ENCODE results near the gene TCF20.

TCF20 gene

DNA sequence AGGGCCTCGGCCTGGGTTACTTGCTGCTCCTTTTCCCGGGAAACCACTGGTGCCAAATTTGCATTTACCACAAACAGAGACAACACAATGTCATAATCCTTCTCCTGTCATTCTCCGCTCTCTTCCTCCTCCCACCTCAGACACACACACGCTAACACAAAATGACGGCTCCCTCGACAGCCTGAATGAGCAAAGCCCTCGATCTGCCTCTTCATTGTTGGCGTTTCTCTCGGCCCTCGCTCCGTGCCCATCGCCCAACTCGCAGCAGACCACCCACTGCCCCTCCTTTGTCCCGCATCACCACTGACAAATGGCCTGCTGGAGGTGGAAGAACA is 12.5 kb upstream of the TCF20 start:
- Histone ChIP-seq H3K27ac (no peak overlapping the region), H3K9me3 (ENCODE audit: severe bottlenecking) (no peaks in the 10 kb centered on the region), H3K36me3 (peaks cover under 1% of the 10 kb centered on the region), H3K27me3 (ENCODE audit: insufficient read depth, low read depth, severe bottlenecking) (no peaks in the 10 kb centered on the region), H3K4me3 (ENCODE audit: low read depth, low read length) (no peak overlapping the region)
- TF ChIP-seq, protein P1, sequence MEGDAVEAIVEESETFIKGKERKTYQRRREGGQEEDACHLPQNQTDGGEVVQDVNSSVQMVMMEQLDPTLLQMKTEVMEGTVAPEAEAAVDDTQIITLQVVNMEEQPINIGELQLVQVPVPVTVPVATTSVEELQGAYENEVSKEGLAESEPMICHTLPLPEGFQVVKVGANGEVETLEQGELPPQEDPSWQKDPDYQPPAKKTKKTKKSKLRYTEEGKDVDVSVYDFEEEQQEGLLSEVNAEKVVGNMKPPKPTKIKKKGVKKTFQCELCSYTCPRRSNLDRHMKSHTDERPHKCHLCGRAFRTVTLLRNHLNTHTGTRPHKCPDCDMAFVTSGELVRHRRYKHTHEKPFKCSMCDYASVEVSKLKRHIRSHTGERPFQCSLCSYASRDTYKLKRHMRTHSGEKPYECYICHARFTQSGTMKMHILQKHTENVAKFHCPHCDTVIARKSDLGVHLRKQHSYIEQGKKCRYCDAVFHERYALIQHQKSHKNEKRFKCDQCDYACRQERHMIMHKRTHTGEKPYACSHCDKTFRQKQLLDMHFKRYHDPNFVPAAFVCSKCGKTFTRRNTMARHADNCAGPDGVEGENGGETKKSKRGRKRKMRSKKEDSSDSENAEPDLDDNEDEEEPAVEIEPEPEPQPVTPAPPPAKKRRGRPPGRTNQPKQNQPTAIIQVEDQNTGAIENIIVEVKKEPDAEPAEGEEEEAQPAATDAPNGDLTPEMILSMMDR (IDR thresholded peaks at IDR 0.05; ENCODE audit: low read depth, low read length), result no peak
- DNase-seq, result no peak

DNA sequence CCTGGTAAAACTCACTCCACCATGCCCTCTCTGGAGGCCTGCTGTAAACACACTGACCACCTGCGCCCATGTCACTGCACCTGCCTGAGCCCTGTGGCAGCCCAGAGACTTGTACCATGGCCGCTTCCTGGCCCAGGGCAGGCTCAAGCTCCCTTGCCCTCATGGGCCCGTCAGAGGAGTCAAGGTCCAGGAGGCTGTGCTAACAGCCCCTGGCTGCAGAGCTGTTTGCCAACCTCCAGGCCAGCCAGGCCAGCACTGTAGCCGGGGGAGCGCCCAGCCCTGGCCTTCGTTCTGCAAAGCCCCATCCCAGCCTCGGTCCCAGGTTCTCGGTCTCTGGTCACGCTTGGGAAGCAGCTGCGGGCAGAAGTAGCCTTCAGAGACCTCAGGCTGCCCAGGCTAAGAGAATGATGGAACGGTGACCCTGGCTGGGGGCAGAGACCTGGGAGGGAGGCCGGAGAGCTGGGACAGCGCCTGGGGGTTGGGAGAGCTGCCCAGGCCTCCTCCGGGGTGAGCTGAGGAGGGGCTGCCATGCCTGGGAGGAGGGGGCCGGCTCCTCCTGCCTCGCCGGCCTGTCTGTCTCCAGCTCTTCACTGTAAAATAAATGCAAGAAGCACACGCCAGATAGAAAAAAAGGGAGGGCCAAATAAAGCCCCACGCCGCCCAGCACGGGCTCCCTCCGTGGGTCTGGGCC is 11.9 kb upstream of the TCF20 start:
- Histone ChIP-seq H3K36me3 (peaks cover 6% of the 10 kb centered on the region; the same call in 1 of the 2 replicates), H3K27ac (no peak overlapping the region), H3K9me3 (ENCODE audit: severe bottlenecking) (no peaks in the 10 kb centered on the region), H3K4me3 (ENCODE audit: low read depth, low read length) (no peak overlapping the region), H3K27me3 (ENCODE audit: insufficient read depth, low read depth, severe bottlenecking) (no peaks in the 10 kb centered on the region)
- DNase-seq, result no peak
- TF ChIP-seq, protein P1 (IDR thresholded peaks at IDR 0.05; ENCODE audit: low read depth, low read length), result no peak

DNA sequence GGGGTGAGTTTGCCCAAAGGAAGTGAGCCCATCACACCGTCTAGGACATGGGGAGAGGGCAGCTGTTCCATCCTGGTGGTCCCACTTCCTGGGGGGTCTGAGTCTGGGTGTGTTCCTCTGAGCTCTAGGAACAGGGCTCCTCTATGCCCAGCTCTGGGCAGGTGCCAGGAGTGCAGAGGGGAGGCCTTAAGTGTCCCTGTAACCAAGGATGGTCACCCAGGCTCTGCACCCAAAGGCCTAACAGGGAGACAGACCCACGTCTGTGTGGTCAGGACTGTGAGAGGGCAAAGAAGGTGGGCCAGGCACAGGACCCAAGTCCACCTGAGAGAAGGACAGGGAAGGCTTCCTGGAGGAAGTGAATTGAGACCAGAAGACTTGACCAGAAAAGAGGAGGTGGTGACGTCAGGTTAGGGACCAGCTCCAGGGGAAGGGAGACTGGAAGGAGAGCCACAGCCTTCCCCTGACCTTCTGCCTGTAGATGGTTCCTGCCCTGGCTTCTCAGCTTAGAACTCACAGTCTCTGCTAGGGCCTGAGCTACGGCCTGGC is 11.3 kb upstream of the TCF20 start:
- TF ChIP-seq, protein P1 (IDR thresholded peaks at IDR 0.05; ENCODE audit: low read depth, low read length), result no peak
- Histone ChIP-seq H3K36me3 (peaks cover 9% of the 10 kb centered on the region; the same call in 1 of the 2 replicates), H3K27me3 (ENCODE audit: insufficient read depth, low read depth, severe bottlenecking) (no peaks in the 10 kb centered on the region), H3K4me3 (ENCODE audit: low read depth, low read length) (no peak overlapping the region), H3K27ac (no peak overlapping the region), H3K9me3 (ENCODE audit: severe bottlenecking) (no peaks in the 10 kb centered on the region)
- no peak for DNase-seq

DNA sequence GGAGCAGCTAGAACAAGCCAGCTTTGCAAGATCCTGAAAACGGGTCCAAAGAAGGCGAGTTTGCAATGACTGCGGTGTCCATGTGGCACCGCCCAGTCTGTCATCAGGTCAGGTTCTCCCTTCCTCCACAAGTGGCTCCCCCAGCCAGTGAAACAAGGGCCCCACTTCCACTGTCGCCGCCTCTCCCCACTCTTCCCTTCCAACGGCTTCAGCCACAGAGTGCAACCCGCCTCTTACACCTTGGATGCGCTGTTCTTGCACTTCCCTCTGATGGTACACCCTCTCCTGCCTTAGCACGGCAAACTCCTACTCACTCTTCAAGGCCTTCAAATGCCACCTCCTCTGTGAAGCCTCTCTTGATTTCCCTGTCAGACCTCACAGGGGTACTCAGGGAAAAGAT is 10.8 kb upstream of the TCF20 start:
- H3K27me3 ChIP-seq (ENCODE audit: insufficient read depth, low read depth, severe bottlenecking), result no peaks in the 10 kb centered on the region
- DNase-seq, result no peak
- H3K4me3 ChIP-seq (ENCODE audit: low read depth, low read length), result no peak overlapping the region
- peaks cover 11% of the 10 kb centered on the region for H3K36me3 ChIP-seq
- no peaks in the 10 kb centered on the region for H3K9me3 ChIP-seq (ENCODE audit: severe bottlenecking)
- TF ChIP-seq, protein P1 (IDR thresholded peaks at IDR 0.05; ENCODE audit: low read depth, low read length), result no peak
- peak overlapping the region; percentile 38; the same call in 1 of the 2 replicates for H3K27ac ChIP-seq

DNA sequence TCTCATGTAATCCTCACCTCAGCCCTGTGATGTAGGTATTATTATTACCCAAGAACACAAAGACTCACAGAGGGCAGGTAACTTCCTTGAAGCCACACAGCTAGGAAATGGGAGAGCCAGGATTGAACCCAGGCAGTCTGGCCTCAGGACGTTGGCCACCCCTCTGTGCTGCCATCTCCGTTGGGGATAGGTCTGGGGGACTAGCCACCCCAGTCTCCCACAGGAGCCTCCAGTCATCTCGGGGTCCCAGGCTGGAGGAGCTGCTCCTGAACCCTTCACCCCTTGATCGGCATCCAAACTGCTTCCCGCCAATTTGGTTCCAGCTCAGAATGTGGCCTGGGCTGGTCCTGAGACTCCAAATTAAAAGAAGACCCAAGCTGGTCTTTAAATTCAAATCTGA is 10.4 kb upstream of the TCF20 start:
- peaks cover 15% of the 10 kb centered on the region for H3K36me3 ChIP-seq
- DNase-seq, result no peak
- H3K9me3 ChIP-seq (ENCODE audit: severe bottlenecking), result no peaks in the 10 kb centered on the region
- H3K27me3 ChIP-seq (ENCODE audit: insufficient read depth, low read depth, severe bottlenecking), result no peaks in the 10 kb centered on the region
- TF ChIP-seq, protein P1 (IDR thresholded peaks at IDR 0.05; ENCODE audit: low read depth, low read length), result no peak
- no peak overlapping the region for H3K4me3 ChIP-seq (ENCODE audit: low read depth, low read length)
- peak overlapping the region; percentile 38; the same call in 1 of the 2 replicates for H3K27ac ChIP-seq

DNA sequence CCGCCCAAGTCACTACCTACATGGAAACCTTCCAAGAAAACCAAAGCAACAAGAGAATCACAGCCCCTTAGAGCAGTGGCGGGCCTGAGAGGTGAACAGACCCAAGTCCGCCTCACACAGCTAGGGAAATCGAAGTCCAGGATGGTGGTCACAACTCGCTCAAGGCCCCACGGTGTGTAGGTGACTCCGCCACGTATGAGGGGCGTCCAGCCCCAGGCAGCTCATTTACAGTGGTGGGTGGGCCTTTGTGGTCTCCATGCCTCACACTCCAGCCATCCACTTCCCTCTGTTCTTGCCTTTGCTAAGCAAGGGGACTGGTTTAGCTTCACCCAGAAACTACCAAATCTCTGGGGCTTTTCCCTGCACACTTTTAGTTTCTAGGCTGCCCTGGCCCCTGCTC is 9.7 kb upstream of the TCF20 start:
- TF ChIP-seq, protein P1 (IDR thresholded peaks at IDR 0.05; ENCODE audit: low read depth, low read length), result no peak

More for the DNA sequence above, 9.7 kb upstream of the TCF20 start:
- Histone ChIP-seq H3K9me3 (ENCODE audit: severe bottlenecking) (no peaks in the 10 kb centered on the region), H3K27ac (no peak overlapping the region), H3K27me3 (ENCODE audit: insufficient read depth, low read depth, severe bottlenecking) (no peaks in the 10 kb centered on the region), H3K36me3 (peaks cover 22% of the 10 kb centered on the region), H3K4me3 (ENCODE audit: low read depth, low read length) (no peak overlapping the region)
- DNase-seq, result no peak

All from WERI-Rb-1 (cell line).